HEK293 (cell line): ENCODE measurements around the gene NEURL1.

Experiments
- AEBP2 ChIP-seq: fragments of 450-650 bp; formaldehyde crosslinking; IDR thresholded peaks from 2 replicates; pipeline ENCODE4 v1.5.1; 2016; ENCODE audit warnings: missing biosample characterization, missing genetic modification characterization, borderline replicate concordance
- CTCF ChIP-seq: fragments of 450-650 bp; formaldehyde crosslinking; IDR thresholded peaks from 2 replicates; pipeline ENCODE4 v1.5.1; 2016; ENCODE audit warnings: missing biosample characterization, missing genetic modification characterization
- KLF16 ChIP-seq: fragments of 450-650 bp; formaldehyde crosslinking; IDR thresholded peaks from 2 replicates; pipeline ENCODE4 v1.5.1; 2017; ENCODE audit warnings: missing biosample characterization, missing genetic modification characterization
- KLF17 ChIP-seq: fragments of 450-650 bp; formaldehyde crosslinking; IDR thresholded peaks from 2 replicates; pipeline ENCODE4 v1.5.1; 2016; ENCODE audit warnings: missing biosample characterization, missing genetic modification characterization
- PRDM1 ChIP-seq: fragments of 450-650 bp; formaldehyde crosslinking; IDR thresholded peaks from 2 replicates; pipeline ENCODE4; 2016; ENCODE audit warnings: missing biosample characterization, missing genetic modification characterization
- SCRT1 ChIP-seq: fragments of 450-650 bp; formaldehyde crosslinking; IDR thresholded peaks from 2 replicates; pipeline ENCODE4 v1.5.1; 2016; ENCODE audit warnings: missing biosample characterization, missing genetic modification characterization, borderline replicate concordance
- ZBTB11 ChIP-seq: fragments of 450-650 bp; formaldehyde crosslinking; conservative IDR thresholded peaks from 2 replicates; pipeline ENCODE4 v1.5.1; 2016; ENCODE audit warnings: low read depth, missing biosample characterization, missing genetic modification characterization
- ZBTB7A ChIP-seq: fragments of 450-650 bp; formaldehyde crosslinking; IDR thresholded peaks from 2 replicates; pipeline ENCODE4 v1.5.1; 2016; ENCODE audit warnings: low read depth, missing biosample characterization, missing genetic modification characterization
- ZFHX2 ChIP-seq: fragments of 450-650 bp; formaldehyde crosslinking; conservative IDR thresholded peaks from 2 replicates; pipeline ENCODE4 v1.5.1; 2016; ENCODE audit warnings: missing biosample characterization, missing genetic modification characterization
- ZNF24 ChIP-seq: fragments of 450-650 bp; formaldehyde crosslinking; IDR thresholded peaks from 2 replicates; pipeline ENCODE4 v1.5.1; 2016; ENCODE audit warnings: missing biosample characterization, missing genetic modification characterization
- ZNF274 ChIP-seq, 2 experiments: fragments of 200-500 bp in 1 of 2; fragments of 450-650 bp in 1 of 2; sonication (Bioruptor generic) in 1 of 2; formaldehyde crosslinking in 1 of 2; IDR thresholded peaks; 2 replicates each; pipeline versions ENCODE4 v1.5.1 to v1.6.1; 2014 to 2016; ENCODE audit warnings: borderline replicate concordance in 1 of 2, inconsistent platforms in 1 of 2, low read length in 1 of 2, missing biosample characterization in 1 of 2, missing genetic modification characterization in 1 of 2
- ZNF335 ChIP-seq: fragments of 450-650 bp; formaldehyde crosslinking; conservative IDR thresholded peaks from 2 replicates; pipeline ENCODE4 v1.5.1; 2016; ENCODE audit warnings: missing biosample characterization, missing genetic modification characterization
- ZNF792 ChIP-seq: fragments of 450-650 bp; formaldehyde crosslinking; IDR thresholded peaks from 2 replicates; pipeline ENCODE4 v1.5.1; 2016; ENCODE audit warnings: missing biosample characterization, missing genetic modification characterization

- TF ChIP-seq CTCF (tag by site-specific recombination): no peak
- no peak for TF ChIP-seq ZFHX2 (tag by site-specific recombination)
- no peak for TF ChIP-seq KLF16
- no peak for TF ChIP-seq ZBTB7A (tag by site-specific recombination)
- TF ChIP-seq ZBTB11 (tag by site-specific recombination): no peak
- no peak for TF ChIP-seq ZNF24 (tag by site-specific recombination)
- no peak for TF ChIP-seq ZNF792 (tag by site-specific recombination)
- TF ChIP-seq SCRT1 (tag by site-specific recombination): no peak
- TF ChIP-seq ZNF274 (IDR thresholded peaks at IDR 0.05; ENCODE audit: low read length): no peak
- no peak for TF ChIP-seq ZNF274 (tag by site-specific recombination; IDR thresholded peaks at IDR 0.05; ENCODE audit: borderline replicate concordance)
- no peak for TF ChIP-seq ZNF335 (tag by site-specific recombination)
- no peak for TF ChIP-seq KLF17
- TF ChIP-seq AEBP2 (tag by site-specific recombination): no peak
- no peak for TF ChIP-seq PRDM1 (tag by site-specific recombination)
Measured at GRCh38 chr10:103528549-103528948, 35.0 kb downstream of the NEURL1 start.
